GM12878 (cell line): ENCODE data around the gene TEAD4. TPM values are rescaled to one million over a fixed set of nuclear protein-coding genes. Genes with fewer than 3 reads are reported as not detected.
A peak's percentile ranks its signal among the peaks of the same experiment; 100 is the strongest.

ENCODE experiments used
- ATAC-seq: fragments of 200-7000 bp; cut with Tn5 transposase; 3 replicates; pipeline ENCODE4 v1.9.1; 2020; ENCODE audit warnings: mild to moderate bottlenecking, moderate library complexity
- BruUV-seq: library from RNA; stranded (reverse); fragments of 400-500 nt; replicated peaks from 2 replicates; lab custom pipeline; 2021; lab: Mats Ljungman, UMichigan
- CTCF ChIA-PET: fragments of 300-600 bp; sonication (Branson Sonifier 250); formaldehyde crosslinking; extraction: SDS; loops from one replicate; lab custom pipeline; 2021; ENCODE audit warnings: inconsistent platforms; lab: Yijun Ruan, JAX
- POLR2A ChIA-PET: fragments of 350-600 bp; formaldehyde crosslinking; extraction: SDS; loops from one replicate; lab custom pipeline; 2021; ENCODE audit warnings: inconsistent platforms; lab: Charles Lee
- RAD21 ChIA-PET: fragments of 300-600 bp; sonication (Branson Sonifier 250); formaldehyde crosslinking; loops from one replicate; lab custom pipeline; 2023; ENCODE audit warnings: antibody characterized with exemption; ENCODE audit not compliant: unreplicated experiment; lab: Charles Lee
- SMC1A ChIA-PET: fragments of 300-600 bp; sonication (Branson Sonifier 250); formaldehyde crosslinking; loops from one replicate; lab custom pipeline; 2023; ENCODE audit not compliant: unreplicated experiment, uncharacterized antibody; lab: Charles Lee
- DNase-seq: peaks from one replicate; pipeline ENCODE4 v3.0.0-alpha.2; 2011; ENCODE audit warnings: low read depth, low spot score
- FAIRE-seq: peaks from 3 replicates; lab custom pipeline; 2011; peaks lifted over from hg19 to GRCh38; lab: Jason Lieb, UNC
- H2AFZ ChIP-seq: 2 replicates; pipeline ENCODE4 v1.6.0; 2011; ENCODE audit warnings: low read depth, low read length, control low read depth; ENCODE audit not compliant: control insufficient read depth
- H3K27ac ChIP-seq: 2 replicates; pipeline ENCODE4 v1.5.1; 2011; ENCODE audit warnings: control low read depth; ENCODE audit not compliant: control insufficient read depth, insufficient read depth
- H3K27me3 ChIP-seq, 2 experiments: replicated peaks in 1 of 2; 2 replicates each; pipeline versions ENCODE4 v1.6.0 to v1.6.1; 2011; ENCODE audit warnings: low read length in 1 of 2; ENCODE audit not compliant: control insufficient read depth in 2 of 2, insufficient read depth in 2 of 2
- H3K36me3 ChIP-seq, 2 experiments: 2 replicates each; pipeline ENCODE4 v1.5.1; 2011; ENCODE audit warnings: low read length in 1 of 2; ENCODE audit not compliant: control insufficient read depth in 2 of 2, insufficient read depth in 2 of 2
- H3K4me1 ChIP-seq: 2 replicates; pipeline ENCODE4 v1.6.1; 2011; ENCODE audit warnings: mild to moderate bottlenecking, low read length, moderate library complexity, mixed read lengths; ENCODE audit not compliant: control insufficient read depth, insufficient read depth
- H3K4me2 ChIP-seq: 2 replicates; pipeline ENCODE4 v1.6.0; 2011; ENCODE audit warnings: control low read depth; ENCODE audit not compliant: control insufficient read depth, insufficient read depth
- H3K4me3 ChIP-seq: fragments of 200-600 bp; sonication (generic); 2 replicates; pipeline ENCODE4 v1.5.1; 2016
- H3K79me2 ChIP-seq: 2 replicates; pipeline ENCODE4 v1.6.0; 2011; ENCODE audit warnings: low read length; ENCODE audit not compliant: control insufficient read depth, insufficient read depth
- H3K9ac ChIP-seq: 2 replicates; pipeline ENCODE4 v1.8.0; 2011; ENCODE audit warnings: low read length, control low read depth, mixed read lengths; ENCODE audit not compliant: control insufficient read depth, insufficient read depth
- H3K9me3 ChIP-seq: replicated peaks from 3 replicates; pipeline ENCODE4 v1.5.1; 2011; ENCODE audit warnings: mild to moderate bottlenecking, low read length; ENCODE audit not compliant: control insufficient read depth, insufficient read depth
- H4K20me1 ChIP-seq: 2 replicates; pipeline ENCODE4 v1.6.0; 2011; ENCODE audit not compliant: control insufficient read depth, insufficient read depth
- BMI1 ChIP-seq: fragments of 450-650 bp; IDR thresholded peaks from 2 replicates; pipeline ENCODE4 v1.6.1; 2016; ENCODE audit warnings: mild to moderate bottlenecking, moderate library complexity, borderline replicate concordance
- CTCF ChIP-seq, 3 experiments: IDR thresholded peaks in 2 of 3; conservative IDR thresholded peaks in 1 of 3; 2 replicates each; pipeline ENCODE4 v1.5.1; 2011; ENCODE audit warnings: low read depth in 3 of 3, low read length in 3 of 3, mild to moderate bottlenecking in 3 of 3, control low read depth in 2 of 3, moderate library complexity in 2 of 3, inconsistent platforms in 1 of 3, mixed read lengths in 1 of 3; ENCODE audit not compliant: control insufficient read depth in 2 of 3, insufficient read depth in 1 of 3; ENCODE audit errors: extremely low read depth in 1 of 3
- WGBS: methylation state at CpG from one replicate; pipeline ENCODE4 v1.1.6; 2016; ENCODE audit warnings: low lambda C conversion rate; ENCODE audit not compliant: insufficient replicate concordance, insufficient coverage; ENCODE audit errors: missing lambda C conversion rate; 5-methylcytosine and 5-hydroxymethylcytosine counted together
- in situ Hi-C: fragments of 300-500 bp; cut with MboI; formaldehyde crosslinking; loops from 9 replicates; pipeline ENCODE4 v1.14.3; 2018; ENCODE audit warnings: mixed read lengths
- intact Hi-C: fragments of 100-400 bp; cut with micrococcal nuclease; formaldehyde crosslinking; loops from one replicate; pipeline ENCODE4 v1.14.2; 2022; ENCODE audit not compliant: unreplicated experiment
- polyA plus RNA-seq, 11 experiments: library from polyadenylated mRNA; depleted of rRNA in 4 of 11; unstranded in 6 of 11; stranded (reverse) in 5 of 11; fragments of >200 nt; fragmentation: Nextera tagmentation in 4 of 11; fragmentation: Illumina TruSeq in 1 of 11; extraction: Ambion mirVana in 4 of 11; extraction: Trizol in 1 of 11; gene quantifications; 1 replicate in 1 of 11; 2 replicates in 10 of 11; pipeline versions ENCODE4 v1.2.1 to v1.2.3, GENCODE V29; 2011 to 2016; ENCODE audit warnings: inconsistent platforms in 2 of 11, missing spikeins in 2 of 11, low read depth in 1 of 11
- total RNA-seq, 4 experiments: library from RNA; depleted of rRNA in 3 of 4; stranded (reverse); fragments of >200 nt in 3 of 4; fragmentation: Illumina TruSeq in 1 of 4; extraction: Trizol in 1 of 4; gene quantifications; 2 replicates each; pipeline versions ENCODE4 v1.2.1 to v1.2.3, GENCODE V29; 2013 to 2021
- TF ChIP-seq, protein P1 (sequence below): IDR thresholded peaks from 2 replicates; pipeline ENCODE4 v1.6.1; 2011; ENCODE audit warnings: low read depth, mild to moderate bottlenecking, low read length, moderate library complexity, borderline replicate concordance; ENCODE audit errors: extremely low read depth

TEAD4 gene
- total and polyA plus RNA-seq, 10 of the 15 experiments (the other 5 are each of a cell fraction or from before 2014, with no cell fraction given) = 0.04 to 0.68 (median 0.31) TPM; not detected in 4

- no TSS peak for BruUV-seq
- H3K4me1 ChIP-seq = no peaks in the 10 kb centered on the region
- no peak overlapping the region for H3K9ac ChIP-seq
- ChIA-PET CTCF (interaction anchor here (0.5 kb wide), 1 partner anchor 259 kb away, joined by 5 read pairs; no protein-coding TSS in a partner anchor), SMC1A (no interaction called here), POLR2A (no interaction called here), RAD21 (no interaction called here)
- H3K9me3 ChIP-seq = no peaks in the 10 kb centered on the region
- WGBS = 44% methylated on average over 15 of the region's 15 CpGs
- H3K36me3 ChIP-seq = no peaks in the 10 kb centered on the region
- DNase-seq = no peak
- intact Hi-C loops = no loop called here
- H4K20me1 ChIP-seq = no peaks in the 10 kb centered on the region
- peak; percentile 68 for ATAC-seq
- no peaks in the 10 kb centered on the region; a peak in 1 of 4 replicates for H3K27me3 ChIP-seq
- no peaks in the 10 kb centered on the region for H3K79me2 ChIP-seq
- no peak overlapping the region for H3K27ac ChIP-seq
- in situ Hi-C loops = no loop called here
- no peak overlapping the region for H2AFZ ChIP-seq
- no peak overlapping the region for H3K4me2 ChIP-seq
- FAIRE-seq = no peak
- no peak for TF ChIP-seq BMI1
- TF ChIP-seq, protein P1, sequence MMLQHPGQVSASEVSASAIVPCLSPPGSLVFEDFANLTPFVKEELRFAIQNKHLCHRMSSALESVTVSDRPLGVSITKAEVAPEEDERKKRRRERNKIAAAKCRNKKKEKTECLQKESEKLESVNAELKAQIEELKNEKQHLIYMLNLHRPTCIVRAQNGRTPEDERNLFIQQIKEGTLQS = no peak
- TF ChIP-seq CTCF (IDR thresholded peaks at IDR 0.05 in 2 of 3, conservative IDR thresholded peaks at IDR 0.05 in 1 of 3; ENCODE audit: control insufficient read depth in 2 of 3, extremely low read depth in 1 of 3, insufficient read depth in 1 of 3, low read depth in 3 of 3, low read length in 3 of 3) = peak; percentile 4 to 39 (median 34); a peak in 2 of 6 replicates
- H3K4me3 ChIP-seq = no peak overlapping the region
Observed at GRCh38 chr12:3004655-3005565, 45.7 kb downstream of the TEAD4 start.
